ENCODE data around the gene PGAP2.

Gene PGAP2

DNA sequence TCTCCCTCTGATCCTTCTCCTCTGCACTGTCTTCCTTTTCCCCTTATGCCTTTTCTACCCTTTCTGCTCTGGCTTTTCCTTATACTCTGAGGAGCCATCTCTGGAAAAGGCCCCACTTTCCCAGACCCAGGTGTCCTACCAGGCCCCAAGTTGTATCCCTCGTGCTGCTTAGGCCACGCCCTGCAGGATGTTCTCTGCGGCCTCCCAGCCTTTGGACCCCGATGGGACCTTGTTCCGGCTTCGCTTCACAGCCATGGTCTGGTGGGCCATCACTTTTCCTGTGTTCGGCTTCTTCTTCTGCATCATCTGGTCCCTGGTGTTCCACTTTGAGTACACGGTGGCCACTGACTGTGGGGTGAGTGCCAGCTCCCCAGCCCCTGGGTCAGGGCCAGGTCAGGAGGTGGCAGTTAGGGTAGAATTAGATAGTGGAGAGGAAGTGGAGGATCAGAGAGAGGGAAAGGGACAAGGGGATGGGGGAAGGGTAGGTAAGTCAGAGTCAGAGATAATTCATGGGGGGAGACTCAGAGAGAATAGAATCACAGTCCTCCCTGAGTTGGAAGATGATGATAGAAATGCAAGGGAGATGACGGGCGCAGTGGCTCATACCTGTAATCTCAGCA lies 8.9 kb downstream of the PGAP2 start:
- H3K27ac ChIP-seq (ENCODE audit: low read depth, low read length), result no peak overlapping the region
- H3K36me3 ChIP-seq (ENCODE audit: low read length), result no peaks in the 10 kb centered on the region
- no peaks in the 10 kb centered on the region for H3K79me2 ChIP-seq (ENCODE audit: insufficient read depth, low read length)
- no peaks in the 10 kb centered on the region for H3K9me2 ChIP-seq (replicated peaks; ENCODE audit: insufficient read depth, low read length)
- no peak overlapping the region for H3K4me2 ChIP-seq (ENCODE audit: low read depth, low read length, poor library complexity, severe bottlenecking)
- H3K27me3 ChIP-seq (ENCODE audit: low read length), result no peaks in the 10 kb centered on the region
- no peak overlapping the region for H3K4me3 ChIP-seq (ENCODE audit: insufficient read depth, low read length, poor library complexity, severe bottlenecking)
- TF ChIP-seq CTCF (IDR thresholded peaks at IDR 0.05; ENCODE audit: insufficient read depth, low read length, poor library complexity, severe bottlenecking), result no peak
- TF ChIP-seq EZH2phosphoT487 (conservative IDR thresholded peaks at IDR 0.05; ENCODE audit: low read length), result no peak
- no peak overlapping the region for H3K9ac ChIP-seq (ENCODE audit: low read length)
- no peaks in the 10 kb centered on the region for H4K20me1 ChIP-seq (ENCODE audit: low read depth, low read length)
- H3F3A ChIP-seq (ENCODE audit: insufficient read depth), result no peaks in the 10 kb centered on the region
- H2AFZ ChIP-seq (ENCODE audit: low read depth, low read length, severe bottlenecking), result no peak overlapping the region
- H3K9me3 ChIP-seq (ENCODE audit: insufficient read depth, low read length), result no peaks in the 10 kb centered on the region

- no peak overlapping the region for H3K27ac ChIP-seq (ENCODE audit: low read depth, low read length)
- H4K20me1 ChIP-seq (ENCODE audit: low read depth, low read length), result no peaks in the 10 kb centered on the region
- H3K27me3 ChIP-seq (ENCODE audit: low read length), result no peaks in the 10 kb centered on the region
- no peak overlapping the region for H3K9ac ChIP-seq (ENCODE audit: low read length)
- no peak overlapping the region for H3K4me2 ChIP-seq (ENCODE audit: low read depth, low read length, poor library complexity, severe bottlenecking)
- TF ChIP-seq CTCF (IDR thresholded peaks at IDR 0.05; ENCODE audit: insufficient read depth, low read length, poor library complexity, severe bottlenecking) (no peak), EZH2phosphoT487 (conservative IDR thresholded peaks at IDR 0.05; ENCODE audit: low read length) (no peak)
- H3K9me3 ChIP-seq (ENCODE audit: insufficient read depth, low read length), result no peaks in the 10 kb centered on the region
- no peaks in the 10 kb centered on the region for H3K9me2 ChIP-seq (replicated peaks; ENCODE audit: insufficient read depth, low read length)
- H3F3A ChIP-seq (ENCODE audit: insufficient read depth), result 0 out of 2 replicates have a peak, but pooled peaks cover 2% of the 10 kb centered on the region
- no peak overlapping the region for H3K4me3 ChIP-seq (ENCODE audit: insufficient read depth, low read length, poor library complexity, severe bottlenecking)
- H3K36me3 ChIP-seq (ENCODE audit: low read length), result no peaks in the 10 kb centered on the region
- no peak overlapping the region for H2AFZ ChIP-seq (ENCODE audit: low read depth, low read length, severe bottlenecking)
- no peaks in the 10 kb centered on the region for H3K79me2 ChIP-seq (ENCODE audit: insufficient read depth, low read length)
These were observed 12.6 kb downstream of the PGAP2 start for GRCh38 chr11:3820971-3821370.

DNA sequence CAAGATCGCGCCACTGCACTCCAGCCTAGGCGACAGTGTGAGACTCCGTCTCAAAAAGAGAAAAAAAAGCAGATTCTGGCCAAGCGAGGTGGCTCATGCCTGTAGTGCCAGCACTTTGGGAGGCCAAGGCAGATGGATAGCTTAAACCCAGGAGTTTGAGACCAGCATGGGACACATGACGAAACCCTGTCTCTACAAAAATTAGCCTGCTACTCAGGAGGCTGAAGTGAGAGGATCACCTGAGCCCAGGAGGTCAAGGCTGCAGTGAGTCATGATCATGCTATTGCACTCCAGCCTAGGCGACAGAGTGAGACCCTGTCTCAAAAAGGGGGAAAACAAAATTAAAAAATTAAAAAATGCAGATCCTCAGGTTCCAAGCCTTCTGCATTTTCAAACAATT lies 14.0 kb downstream of the PGAP2 start:
- no peaks in the 10 kb centered on the region for H3K27me3 ChIP-seq (ENCODE audit: low read length)
- peaks cover 8% of the 10 kb centered on the region; the same call in 1 of the 2 replicates for H3F3A ChIP-seq (ENCODE audit: insufficient read depth)
- no peak overlapping the region for H2AFZ ChIP-seq (ENCODE audit: low read depth, low read length, severe bottlenecking)
- no peak overlapping the region for H3K4me3 ChIP-seq (ENCODE audit: insufficient read depth, low read length, poor library complexity, severe bottlenecking)
- H3K9me3 ChIP-seq (ENCODE audit: insufficient read depth, low read length), result no peaks in the 10 kb centered on the region
- H3K4me2 ChIP-seq (ENCODE audit: low read depth, low read length, poor library complexity, severe bottlenecking), result no peak overlapping the region
- no peaks in the 10 kb centered on the region for H3K36me3 ChIP-seq (ENCODE audit: low read length)
- H3K27ac ChIP-seq (ENCODE audit: low read depth, low read length), result no peak overlapping the region
- H4K20me1 ChIP-seq (ENCODE audit: low read depth, low read length), result no peaks in the 10 kb centered on the region
- TF ChIP-seq CTCF (IDR thresholded peaks at IDR 0.05; ENCODE audit: insufficient read depth, low read length, poor library complexity, severe bottlenecking), result no peak
- no peak for TF ChIP-seq EZH2phosphoT487 (conservative IDR thresholded peaks at IDR 0.05; ENCODE audit: low read length)
- no peaks in the 10 kb centered on the region for H3K79me2 ChIP-seq (ENCODE audit: insufficient read depth, low read length)
- H3K9ac ChIP-seq (ENCODE audit: low read length), result no peak overlapping the region
- H3K9me2 ChIP-seq (replicated peaks; ENCODE audit: insufficient read depth, low read length), result no peaks in the 10 kb centered on the region
